HG03103 (cell line): Measurements from ENCODE around the gene CTSF.
"Not testable (repeated sequence)": the region's sequence is repeated elsewhere in the genome, so short reads cannot be mapped to it uniquely, and the experiment has no call there.

ENCODE experiments used
- ATAC-seq: cut with Tn5 transposase; IDR thresholded peaks from one replicate; pipeline ENCODE4 v1.9.1; 2021; ENCODE audit warnings: low read depth; ENCODE audit not compliant: unreplicated experiment

The CTSF gene

DNA sequence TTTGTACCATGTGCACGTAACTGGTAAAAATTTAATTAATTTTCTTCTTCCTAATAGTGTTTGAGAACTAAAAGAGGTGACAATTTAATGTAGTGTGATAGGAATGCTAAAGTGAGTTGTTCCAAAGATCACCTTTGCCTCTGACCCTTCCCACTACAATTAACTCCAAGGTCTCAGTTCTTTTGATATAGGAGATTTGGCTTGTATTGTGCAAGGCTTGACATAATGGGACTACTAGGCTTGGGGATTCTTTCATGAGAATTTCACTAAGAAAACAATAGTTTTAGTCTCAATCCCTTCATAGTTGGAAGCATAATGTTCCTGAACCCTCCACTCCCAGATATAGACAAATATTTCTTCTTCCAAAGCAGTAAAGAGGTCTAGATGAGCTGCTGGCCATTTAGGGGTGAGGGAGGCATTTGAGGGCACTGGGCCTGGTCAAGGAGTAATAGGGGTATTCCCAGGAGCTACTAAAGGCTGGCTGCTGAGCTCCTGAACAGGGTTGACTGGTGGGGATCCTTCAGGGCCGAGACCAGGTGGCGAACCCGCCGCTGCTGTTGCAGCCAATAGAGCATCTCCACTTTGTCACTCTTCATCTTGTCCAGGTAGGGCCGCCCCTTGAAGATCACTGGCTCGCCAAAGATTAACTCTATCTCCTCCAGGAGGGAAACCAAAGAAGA, 21.7 kb upstream of the CTSF start:
- no peak for ATAC-seq

- ATAC-seq, result not testable (repeated sequence)
Observed at GRCh38 chr11:66589315-66589714, 20.9 kb upstream of the CTSF start.

- no peak for ATAC-seq
Observed at GRCh38 chr11:66586136-66586535, 17.7 kb upstream of the CTSF start.

DNA sequence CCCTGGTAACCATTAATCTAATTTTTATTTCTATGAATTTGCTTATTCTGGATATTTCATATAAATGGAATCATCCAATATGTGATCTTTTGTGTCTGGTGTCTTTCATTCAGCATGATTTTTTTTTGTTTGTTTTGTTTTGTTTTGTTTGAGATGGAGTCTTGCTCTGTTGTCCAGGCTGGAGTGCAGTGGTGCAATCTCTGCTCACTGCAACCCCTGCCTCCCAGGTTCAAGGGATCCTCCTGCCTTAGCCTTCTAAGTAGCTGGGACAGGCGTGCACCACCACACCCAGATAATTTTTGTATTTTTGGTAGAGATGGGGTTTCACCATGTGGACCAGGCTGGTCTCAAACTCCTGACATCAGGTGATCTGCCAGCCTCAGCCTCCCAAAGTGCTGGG, 17.0 kb upstream of the CTSF start:
- ATAC-seq, result not testable (repeated sequence)

GRCh38 chr11:66582565-66583147, 14.2 kb upstream of the CTSF start:
- not testable (repeated sequence) for ATAC-seq

- no peak for ATAC-seq
Observed at GRCh38 chr11:66581261-66581660, 12.9 kb upstream of the CTSF start.

DNA sequence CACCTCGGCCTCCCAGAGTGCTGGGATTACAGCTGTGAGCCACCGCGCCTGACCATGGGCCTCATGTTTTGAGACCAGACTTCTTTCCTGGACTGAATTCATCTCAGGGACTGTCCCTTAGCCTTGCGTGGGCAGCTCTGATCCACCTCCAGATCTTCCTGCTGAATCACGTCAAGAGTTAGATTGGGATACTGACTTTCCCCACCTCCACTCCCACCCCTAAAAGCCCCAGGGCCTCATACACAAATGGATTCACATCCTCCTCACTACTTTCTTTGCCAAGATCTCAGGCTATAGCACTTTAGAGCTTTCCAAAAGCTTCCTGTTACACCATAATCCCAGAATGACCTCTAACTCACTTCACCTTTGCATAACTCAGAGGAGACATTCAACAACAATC, 12.4 kb upstream of the CTSF start:
- no peak for ATAC-seq

DNA sequence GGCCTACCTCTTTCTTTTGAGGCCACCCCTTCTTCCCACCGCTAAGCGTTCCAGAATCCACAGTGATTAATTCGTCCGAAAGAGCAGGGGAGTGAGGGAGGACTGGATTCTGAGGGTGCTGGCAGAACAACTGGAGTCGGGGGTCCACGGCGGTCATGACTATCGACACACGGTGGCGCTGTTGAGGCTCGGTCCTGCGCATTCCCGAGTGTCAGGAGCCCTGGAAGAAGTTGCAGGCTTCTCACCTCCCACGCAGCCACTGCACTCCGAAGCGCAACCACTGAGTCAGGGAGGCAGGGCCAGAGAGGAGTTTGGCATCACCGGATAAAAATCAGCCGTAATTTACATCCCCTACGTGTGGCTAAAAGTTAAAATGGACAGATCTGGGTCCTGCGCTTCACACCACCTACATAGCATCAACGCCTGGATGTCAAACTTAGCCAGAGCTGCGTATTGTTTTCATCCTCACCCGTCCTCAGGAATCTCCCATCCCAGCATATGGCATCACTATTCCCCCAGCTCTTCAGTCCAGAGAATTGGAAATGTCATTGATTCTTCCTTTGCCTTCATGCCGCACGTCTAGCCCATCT, 10.7 kb upstream of the CTSF start:
- ATAC-seq, result no peak

DNA sequence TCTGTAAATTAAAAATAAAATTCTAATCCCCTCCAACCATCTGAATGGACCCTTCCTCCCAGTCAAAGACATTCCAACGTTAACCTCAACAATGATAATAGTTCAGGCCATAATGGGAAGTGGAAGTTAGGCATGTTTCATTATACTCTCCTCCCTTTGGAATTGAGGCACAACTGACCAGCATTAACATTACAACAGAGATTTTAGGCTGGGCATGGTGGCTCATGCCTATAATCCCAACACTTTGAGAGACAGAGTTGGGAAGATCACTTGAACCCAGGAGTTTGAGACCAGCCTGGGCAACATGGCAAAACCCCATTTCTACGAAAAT, 2.4 kb upstream of the CTSF start:
- ATAC-seq, result no peak

DNA sequence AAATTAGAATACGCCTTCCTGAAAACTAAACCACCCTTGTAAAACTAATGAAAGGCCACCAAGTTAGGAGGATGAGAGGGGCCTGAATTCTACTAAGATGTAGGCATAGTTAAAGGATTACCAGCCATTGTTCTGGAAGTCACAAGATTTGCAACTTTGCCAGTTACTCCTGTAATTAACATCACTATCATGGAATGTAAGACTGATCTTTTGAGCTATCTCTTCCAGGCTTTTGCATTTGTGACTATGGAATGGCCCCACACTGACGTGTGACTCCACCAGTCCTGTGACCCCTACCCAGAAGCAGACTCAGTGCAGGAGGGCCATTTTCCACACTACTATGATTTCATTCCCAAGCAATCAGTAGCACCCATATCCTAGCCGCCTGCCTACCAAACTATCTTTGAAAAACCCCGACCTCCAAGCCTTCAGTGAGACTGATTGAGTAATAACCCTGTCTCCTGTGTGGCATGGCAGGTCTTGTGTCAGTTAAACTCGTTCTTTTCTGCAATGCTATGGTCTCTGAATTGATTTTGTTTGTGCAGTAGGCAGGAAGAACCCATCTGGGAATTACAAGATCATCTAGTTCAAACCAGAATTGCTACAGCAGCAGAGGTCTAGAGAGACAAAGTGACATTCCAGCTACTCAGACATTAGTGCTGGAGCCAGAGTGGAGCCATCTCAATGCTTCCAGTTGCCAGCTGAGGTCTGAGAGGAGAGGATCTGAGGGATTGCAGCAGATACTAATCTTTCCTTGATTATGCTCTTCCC, 1.9 kb upstream of the CTSF start:
- ATAC-seq, result no peak

GRCh38 chr11:66569076-66569475, 670 bp upstream of the CTSF start:
- ATAC-seq, result no peak

- no peak for ATAC-seq
Observed at GRCh38 chr11:66567787-66568123, 651 bp downstream of the CTSF start.

DNA sequence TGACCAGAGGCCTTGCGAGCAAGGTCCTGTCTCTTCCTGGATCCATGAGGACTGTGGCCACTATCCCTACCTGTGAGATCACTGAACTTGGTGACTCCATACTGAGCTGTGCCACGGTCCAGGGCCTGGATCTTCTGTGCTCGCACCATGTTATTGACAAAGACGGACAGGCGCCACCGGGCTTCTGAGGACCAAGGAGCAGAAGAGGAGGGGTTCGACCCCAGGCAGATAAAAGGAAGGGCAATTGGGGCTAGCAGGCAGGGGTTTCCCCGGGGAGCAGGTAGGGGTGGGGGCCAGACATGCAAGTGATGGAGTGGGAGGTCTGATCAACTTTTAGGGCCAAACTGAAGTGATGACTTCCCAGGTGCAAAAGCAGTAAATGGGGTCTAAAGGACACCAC, 2.2 kb downstream of the CTSF start:
- ATAC-seq, result no peak

- ATAC-seq, result no peak
Observed at GRCh38 chr11:66564984-66565383, 3.4 kb downstream of the CTSF start.

- ATAC-seq, result no peak
Observed at GRCh38 chr11:66564538-66564937, 3.9 kb downstream of the CTSF start.

GRCh38 chr11:66563832-66564231, 4.6 kb downstream of the CTSF start:
- no peak for ATAC-seq

GRCh38 chr11:66562907-66563583, 5.4 kb downstream of the CTSF start:
- no peak for ATAC-seq

GRCh38 chr11:66562275-66562674, 6.1 kb downstream of the CTSF start:
- ATAC-seq, result no peak

- no peak for ATAC-seq
Observed at GRCh38 chr11:66561975-66562248, 6.5 kb downstream of the CTSF start.

GRCh38 chr11:66561178-66561974, 7.0 kb downstream of the CTSF start:
- no peak for ATAC-seq
